ENCODE results near the gene LONRF2. TPM values are rescaled to one million over a fixed set of nuclear protein-coding genes. Genes with fewer than 3 reads are reported as not detected.

The LONRF2 gene
- total RNA-seq, 1 experiment from 2014 or later, result 0.33 TPM

DNA sequence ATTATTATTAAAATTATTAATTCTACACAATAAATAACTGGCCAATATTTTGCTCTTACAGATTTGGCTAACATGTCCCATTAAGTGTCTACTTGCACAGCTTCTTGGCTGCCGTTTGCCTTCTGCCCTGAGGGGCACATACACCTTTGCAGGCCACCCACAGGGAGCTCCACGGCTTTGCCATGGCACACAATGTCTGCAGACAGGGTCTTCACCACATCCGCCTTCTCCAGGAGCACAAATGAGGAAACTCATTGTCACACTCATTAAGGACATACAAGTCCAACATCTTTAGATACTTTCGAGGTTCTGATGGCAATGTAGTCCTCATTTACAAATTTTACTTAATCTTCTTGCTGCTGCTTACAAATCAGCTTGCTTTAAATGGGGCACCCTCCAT, 45.6 kb downstream of the LONRF2 start:
- ATAC-seq (no peak), DNase-seq (ENCODE audit: low spot score) (no peak)
- Mint-ChIP-seq H3K9me3 (no peaks in the 10 kb centered on the region), H3K27me3 (ENCODE audit: low read depth) (no peaks in the 10 kb centered on the region), H3K4me1 (peaks cover 24% of the 10 kb centered on the region), H3K4me3 (no peak overlapping the region), H3K36me3 (no peaks in the 10 kb centered on the region), H3K27ac (no peak overlapping the region)
- CTCF ChIA-PET, result interaction anchor here (8.1 kb wide), 1 partner anchor 15 kb away, joined by 67 read pairs; no protein-coding TSS in a partner anchor
- POLR2A ChIA-PET, result no interaction called here
- no peak for TF ChIP-seq CBFB (CRISPR knock-in tag; IDR thresholded peaks at IDR 0.05; ENCODE audit: low read depth)
- TF ChIP-seq, protein P1, sequence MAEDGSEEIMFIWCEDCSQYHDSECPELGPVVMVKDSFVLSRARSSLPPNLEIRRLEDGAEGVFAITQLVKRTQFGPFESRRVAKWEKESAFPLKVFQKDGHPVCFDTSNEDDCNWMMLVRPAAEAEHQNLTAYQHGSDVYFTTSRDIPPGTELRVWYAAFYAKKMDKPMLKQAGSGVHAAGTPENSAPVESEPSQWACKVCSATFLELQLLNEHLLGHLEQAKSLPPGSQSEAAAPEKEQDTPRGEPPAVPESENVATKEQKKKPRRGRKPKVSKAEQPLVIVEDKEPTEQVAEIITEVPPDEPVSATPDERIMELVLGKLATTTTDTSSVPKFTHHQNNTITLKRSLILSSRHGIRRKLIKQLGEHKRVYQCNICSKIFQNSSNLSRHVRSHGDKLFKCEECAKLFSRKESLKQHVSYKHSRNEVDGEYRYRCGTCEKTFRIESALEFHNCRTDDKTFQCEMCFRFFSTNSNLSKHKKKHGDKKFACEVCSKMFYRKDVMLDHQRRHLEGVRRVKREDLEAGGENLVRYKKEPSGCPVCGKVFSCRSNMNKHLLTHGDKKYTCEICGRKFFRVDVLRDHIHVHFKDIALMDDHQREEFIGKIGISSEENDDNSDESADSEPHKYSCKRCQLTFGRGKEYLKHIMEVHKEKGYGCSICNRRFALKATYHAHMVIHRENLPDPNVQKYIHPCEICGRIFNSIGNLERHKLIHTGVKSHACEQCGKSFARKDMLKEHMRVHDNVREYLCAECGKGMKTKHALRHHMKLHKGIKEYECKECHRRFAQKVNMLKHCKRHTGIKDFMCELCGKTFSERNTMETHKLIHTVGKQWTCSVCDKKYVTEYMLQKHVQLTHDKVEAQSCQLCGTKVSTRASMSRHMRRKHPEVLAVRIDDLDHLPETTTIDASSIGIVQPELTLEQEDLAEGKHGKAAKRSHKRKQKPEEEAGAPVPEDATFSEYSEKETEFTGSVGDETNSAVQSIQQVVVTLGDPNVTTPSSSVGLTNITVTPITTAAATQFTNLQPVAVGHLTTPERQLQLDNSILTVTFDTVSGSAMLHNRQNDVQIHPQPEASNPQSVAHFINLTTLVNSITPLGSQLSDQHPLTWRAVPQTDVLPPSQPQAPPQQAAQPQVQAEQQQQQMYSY (CRISPR knock-in tag; IDR thresholded peaks at IDR 0.05), result no peak
- TF ChIP-seq, protein P2, sequence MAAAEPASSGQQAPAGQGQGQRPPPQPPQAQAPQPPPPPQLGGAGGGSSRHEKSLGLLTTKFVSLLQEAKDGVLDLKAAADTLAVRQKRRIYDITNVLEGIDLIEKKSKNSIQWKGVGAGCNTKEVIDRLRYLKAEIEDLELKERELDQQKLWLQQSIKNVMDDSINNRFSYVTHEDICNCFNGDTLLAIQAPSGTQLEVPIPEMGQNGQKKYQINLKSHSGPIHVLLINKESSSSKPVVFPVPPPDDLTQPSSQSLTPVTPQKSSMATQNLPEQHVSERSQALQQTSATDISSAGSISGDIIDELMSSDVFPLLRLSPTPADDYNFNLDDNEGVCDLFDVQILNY (CRISPR knock-in tag; IDR thresholded peaks at IDR 0.05), result no peak
- no peak for TF ChIP-seq FOXK1 (CRISPR knock-in tag; IDR thresholded peaks at IDR 0.05)
- TF ChIP-seq PREB (CRISPR knock-in tag; IDR thresholded peaks at IDR 0.05; ENCODE audit: borderline replicate concordance), result no peak

GRCh38 chr2:100275200-100275589, 47.1 kb downstream of the LONRF2 start:
- ATAC-seq, result no peak
- 0 out of 2 replicates have a peak, but pooled peaks cover 4% of the 10 kb centered on the region for H3K36me3 Mint-ChIP-seq
- H3K4me1 Mint-ChIP-seq, result peaks cover 10% of the 10 kb centered on the region
- no peak overlapping the region for H3K4me3 Mint-ChIP-seq
- TF ChIP-seq, protein P1 (CRISPR knock-in tag; IDR thresholded peaks at IDR 0.05), result no peak
- TF ChIP-seq, protein P3, sequence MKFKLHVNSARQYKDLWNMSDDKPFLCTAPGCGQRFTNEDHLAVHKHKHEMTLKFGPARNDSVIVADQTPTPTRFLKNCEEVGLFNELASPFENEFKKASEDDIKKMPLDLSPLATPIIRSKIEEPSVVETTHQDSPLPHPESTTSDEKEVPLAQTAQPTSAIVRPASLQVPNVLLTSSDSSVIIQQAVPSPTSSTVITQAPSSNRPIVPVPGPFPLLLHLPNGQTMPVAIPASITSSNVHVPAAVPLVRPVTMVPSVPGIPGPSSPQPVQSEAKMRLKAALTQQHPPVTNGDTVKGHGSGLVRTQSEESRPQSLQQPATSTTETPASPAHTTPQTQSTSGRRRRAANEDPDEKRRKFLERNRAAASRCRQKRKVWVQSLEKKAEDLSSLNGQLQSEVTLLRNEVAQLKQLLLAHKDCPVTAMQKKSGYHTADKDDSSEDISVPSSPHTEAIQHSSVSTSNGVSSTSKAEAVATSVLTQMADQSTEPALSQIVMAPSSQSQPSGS (CRISPR knock-in tag; IDR thresholded peaks at IDR 0.05; ENCODE audit: borderline replicate concordance, low read depth), result no peak
- TF ChIP-seq, protein P2 (CRISPR knock-in tag; IDR thresholded peaks at IDR 0.05), result no peak
- TF ChIP-seq, protein P4, sequence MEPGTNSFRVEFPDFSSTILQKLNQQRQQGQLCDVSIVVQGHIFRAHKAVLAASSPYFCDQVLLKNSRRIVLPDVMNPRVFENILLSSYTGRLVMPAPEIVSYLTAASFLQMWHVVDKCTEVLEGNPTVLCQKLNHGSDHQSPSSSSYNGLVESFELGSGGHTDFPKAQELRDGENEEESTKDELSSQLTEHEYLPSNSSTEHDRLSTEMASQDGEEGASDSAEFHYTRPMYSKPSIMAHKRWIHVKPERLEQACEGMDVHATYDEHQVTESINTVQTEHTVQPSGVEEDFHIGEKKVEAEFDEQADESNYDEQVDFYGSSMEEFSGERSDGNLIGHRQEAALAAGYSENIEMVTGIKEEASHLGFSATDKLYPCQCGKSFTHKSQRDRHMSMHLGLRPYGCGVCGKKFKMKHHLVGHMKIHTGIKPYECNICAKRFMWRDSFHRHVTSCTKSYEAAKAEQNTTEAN (CRISPR knock-in tag; IDR thresholded peaks at IDR 0.05), result no peak
- TF ChIP-seq, protein P5, sequence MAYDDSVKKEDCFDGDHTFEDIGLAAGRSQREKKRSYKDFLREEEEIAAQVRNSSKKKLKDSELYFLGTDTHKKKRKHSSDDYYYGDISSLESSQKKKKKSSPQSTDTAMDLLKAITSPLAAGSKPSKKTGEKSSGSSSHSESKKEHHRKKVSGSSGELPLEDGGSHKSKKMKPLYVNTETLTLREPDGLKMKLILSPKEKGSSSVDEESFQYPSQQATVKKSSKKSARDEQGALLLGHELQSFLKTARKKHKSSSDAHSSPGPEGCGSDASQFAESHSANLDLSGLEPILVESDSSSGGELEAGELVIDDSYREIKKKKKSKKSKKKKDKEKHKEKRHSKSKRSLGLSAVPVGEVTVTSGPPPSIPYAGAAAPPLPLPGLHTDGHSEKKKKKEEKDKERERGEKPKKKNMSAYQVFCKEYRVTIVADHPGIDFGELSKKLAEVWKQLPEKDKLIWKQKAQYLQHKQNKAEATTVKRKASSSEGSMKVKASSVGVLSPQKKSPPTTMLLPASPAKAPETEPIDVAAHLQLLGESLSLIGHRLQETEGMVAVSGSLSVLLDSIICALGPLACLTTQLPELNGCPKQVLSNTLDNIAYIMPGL (CRISPR knock-in tag; IDR thresholded peaks at IDR 0.05), result no peak
- no peak for TF ChIP-seq ZNF396 (CRISPR knock-in tag; IDR thresholded peaks at IDR 0.05; ENCODE audit: borderline replicate concordance)
- TF ChIP-seq, protein P6, sequence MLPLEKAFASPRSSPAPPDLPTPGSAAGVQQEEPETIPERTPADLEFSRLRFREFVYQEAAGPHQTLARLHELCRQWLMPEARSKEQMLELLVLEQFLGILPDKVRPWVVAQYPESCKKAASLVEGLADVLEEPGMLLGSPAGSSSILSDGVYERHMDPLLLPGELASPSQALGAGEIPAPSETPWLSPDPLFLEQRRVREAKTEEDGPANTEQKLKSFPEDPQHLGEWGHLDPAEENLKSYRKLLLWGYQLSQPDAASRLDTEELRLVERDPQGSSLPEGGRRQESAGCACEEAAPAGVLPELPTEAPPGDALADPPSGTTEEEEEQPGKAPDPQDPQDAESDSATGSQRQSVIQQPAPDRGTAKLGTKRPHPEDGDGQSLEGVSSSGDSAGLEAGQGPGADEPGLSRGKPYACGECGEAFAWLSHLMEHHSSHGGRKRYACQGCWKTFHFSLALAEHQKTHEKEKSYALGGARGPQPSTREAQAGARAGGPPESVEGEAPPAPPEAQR (CRISPR knock-in tag; IDR thresholded peaks at IDR 0.05), result no peak
- POLR2A ChIA-PET, result no interaction called here
- CTCF ChIA-PET, result interaction anchor here (2.8 to 8.1 kb wide), 2 partner anchors 13 to 106 kb away, joined by 14 to 67 read pairs; no protein-coding TSS in a partner anchor
- no peak for DNase-seq (ENCODE audit: low spot score)
- H3K9me3 Mint-ChIP-seq, result peaks cover 11% of the 10 kb centered on the region
- no peaks in the 10 kb centered on the region for H3K27me3 Mint-ChIP-seq (ENCODE audit: low read depth)
- H3K27ac Mint-ChIP-seq, result no peak overlapping the region

Measured in WTC11 (cell line).